ENCODE results near the gene KIF25.

KIF25 gene

DNA sequence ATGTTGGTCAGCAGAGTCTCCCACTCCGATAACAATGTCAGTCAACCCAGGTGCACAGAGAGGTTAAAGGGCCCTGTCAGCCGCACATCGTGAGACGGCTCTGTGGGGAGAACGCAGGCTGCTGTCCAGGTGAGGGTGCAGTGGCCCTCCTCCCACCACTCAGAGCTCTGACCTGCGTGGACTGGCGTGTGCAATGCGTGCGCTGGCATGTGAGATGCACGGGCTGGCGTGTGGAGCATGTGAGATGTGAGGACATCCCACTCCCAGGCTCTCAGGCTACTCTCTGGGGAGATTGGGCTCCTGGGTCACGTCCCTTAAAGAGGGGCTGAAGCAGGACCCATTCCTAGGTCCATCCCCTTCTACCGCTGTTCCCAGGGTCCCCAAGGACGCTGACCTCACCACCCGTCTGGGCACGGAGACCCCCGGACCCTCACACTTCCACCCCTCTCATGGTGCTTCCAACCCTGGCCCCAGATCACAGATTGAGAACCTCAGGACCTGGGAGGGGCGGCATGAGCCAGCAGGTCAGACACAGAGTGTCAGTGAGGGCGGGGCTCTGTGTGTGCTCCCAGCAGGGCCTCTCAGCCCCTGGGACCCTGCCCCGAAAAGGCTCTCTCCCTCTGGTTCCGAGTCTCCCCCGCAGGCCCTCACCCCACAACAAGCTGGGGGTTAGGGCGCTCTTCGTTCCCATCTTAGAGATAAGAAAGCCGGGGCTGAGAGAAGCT is 90.1 kb downstream of the KIF25 start:
- no peak overlapping the region for H3K4ac ChIP-seq (ENCODE audit: low read depth, low read length)
- H2BK120ac ChIP-seq (ENCODE audit: low read depth, low read length), result no peak overlapping the region
- no CpG with 5 or more reads among the region's 25 CpGs for WGBS (ENCODE audit: extremely low coverage, insufficient coverage, low lambda C conversion rate)
- H3K36me3 ChIP-seq (ENCODE audit: control insufficient read depth, insufficient read depth, low read length), result no peaks in the 10 kb centered on the region
- no peak overlapping the region for H4K5ac ChIP-seq (ENCODE audit: low read length)
- H3K79me2 ChIP-seq (ENCODE audit: control insufficient read depth, insufficient read depth, low read length), result no peaks in the 10 kb centered on the region
- DNase-seq, result no peak
- peak overlapping the region; percentile 15 for H3K18ac ChIP-seq (ENCODE audit: low read length)
- H3K27ac ChIP-seq (ENCODE audit: low read depth, low read length), result no peak overlapping the region
- no peak overlapping the region for H2AK5ac ChIP-seq (ENCODE audit: low read length)
- H3K9ac ChIP-seq (ENCODE audit: low read length), result no peak overlapping the region
- H3K56ac ChIP-seq (ENCODE audit: low read length), result peak overlapping the region; percentile 49
- no peak overlapping the region for H3K4me2 ChIP-seq (ENCODE audit: low read length)
- H3K27me3 ChIP-seq (ENCODE audit: insufficient read depth, low read length, poor library complexity), result no peaks in the 10 kb centered on the region
- no peak overlapping the region for H3K23ac ChIP-seq (ENCODE audit: low read length)
- H2BK15ac ChIP-seq (replicated peaks; ENCODE audit: low read depth), result no peak overlapping the region
- H3K4me3 ChIP-seq (ENCODE audit: low read length), result no peak overlapping the region
- H3K4me1 ChIP-seq (ENCODE audit: control insufficient read depth, low read depth, low read length), result no peaks in the 10 kb centered on the region
- H2BK5ac ChIP-seq (ENCODE audit: low read length), result no peak overlapping the region
- no peaks in the 10 kb centered on the region for H3K79me1 ChIP-seq (ENCODE audit: low read length)
- H4K8ac ChIP-seq (ENCODE audit: low read depth, low read length), result no peak overlapping the region

DNA sequence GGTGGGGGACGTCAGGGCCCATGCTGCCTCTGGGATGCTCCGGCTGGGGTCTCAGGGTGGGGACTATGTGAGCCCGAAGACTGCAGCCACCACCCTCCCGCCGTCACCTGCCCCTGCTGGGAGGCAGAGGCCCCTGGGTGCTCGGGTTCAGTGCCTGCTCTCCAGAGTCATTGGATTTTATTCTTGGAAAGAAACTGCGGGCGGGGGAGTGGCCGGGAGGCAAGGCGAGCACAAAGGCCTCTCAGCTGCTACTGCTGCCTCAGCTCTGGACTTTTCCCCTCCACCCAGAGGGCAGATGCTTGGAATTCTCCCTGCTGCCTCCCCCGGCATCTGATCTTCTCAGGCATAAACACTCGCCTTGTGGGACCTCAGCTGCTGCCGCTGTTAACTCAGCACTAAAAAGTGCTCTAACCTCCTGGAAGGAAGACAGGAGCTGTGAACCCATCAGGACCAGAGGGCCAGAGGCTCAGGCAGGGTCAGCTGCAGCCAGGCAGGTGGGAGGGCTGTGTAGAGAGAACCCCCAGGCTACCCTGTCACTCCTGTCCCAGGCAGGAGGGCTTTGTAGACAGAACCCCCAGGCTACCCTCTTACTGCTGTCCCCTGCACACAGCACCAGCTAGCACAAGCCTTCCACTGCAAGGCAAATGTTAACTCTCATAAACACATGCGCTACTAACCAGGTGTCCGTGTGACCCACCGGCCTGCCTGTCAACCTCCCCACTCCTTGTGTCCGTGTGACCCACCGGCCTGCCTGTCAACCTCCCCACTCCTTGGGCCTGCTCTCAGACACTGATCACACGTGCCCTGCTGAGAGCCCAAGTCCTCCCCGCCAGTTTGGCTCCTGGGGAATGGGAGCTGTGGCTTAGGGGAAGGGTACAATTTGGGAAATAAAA is 90.9 kb downstream of the KIF25 start:
- no CpG with 5 or more reads among the region's 20 CpGs for WGBS (ENCODE audit: extremely low coverage, insufficient coverage, low lambda C conversion rate)
- no peaks in the 10 kb centered on the region for H3K79me2 ChIP-seq (ENCODE audit: control insufficient read depth, insufficient read depth, low read length)
- no peak overlapping the region for H3K23ac ChIP-seq (ENCODE audit: low read length)
- H2BK5ac ChIP-seq (ENCODE audit: low read length), result no peak overlapping the region
- H3K27ac ChIP-seq (ENCODE audit: low read depth, low read length), result peak overlapping the region; percentile 6
- H3K56ac ChIP-seq (ENCODE audit: low read length), result peak overlapping the region; percentile 49
- peak; percentile 91 for DNase-seq
- H4K8ac ChIP-seq (ENCODE audit: low read depth, low read length), result no peak overlapping the region
- no peak overlapping the region for H2AK5ac ChIP-seq (ENCODE audit: low read length)
- no peaks in the 10 kb centered on the region for H3K27me3 ChIP-seq (ENCODE audit: insufficient read depth, low read length, poor library complexity)
- H3K4me2 ChIP-seq (ENCODE audit: low read length), result no peak overlapping the region
- H3K9ac ChIP-seq (ENCODE audit: low read length), result no peak overlapping the region
- H3K4me3 ChIP-seq (ENCODE audit: low read length), result no peak overlapping the region
- H3K4me1 ChIP-seq (ENCODE audit: control insufficient read depth, low read depth, low read length), result no peaks in the 10 kb centered on the region
- no peak overlapping the region for H3K4ac ChIP-seq (ENCODE audit: low read depth, low read length)
- peak overlapping the region; percentile 15 for H3K18ac ChIP-seq (ENCODE audit: low read length)
- no peak overlapping the region for H4K5ac ChIP-seq (ENCODE audit: low read length)
- H3K79me1 ChIP-seq (ENCODE audit: low read length), result no peaks in the 10 kb centered on the region
- H2BK120ac ChIP-seq (ENCODE audit: low read depth, low read length), result no peak overlapping the region
- no peaks in the 10 kb centered on the region for H3K36me3 ChIP-seq (ENCODE audit: control insufficient read depth, insufficient read depth, low read length)
- no peak overlapping the region for H2BK15ac ChIP-seq (replicated peaks; ENCODE audit: low read depth)

- no peak overlapping the region for H3K23ac ChIP-seq (ENCODE audit: low read length)
- no peaks in the 10 kb centered on the region for H3K79me2 ChIP-seq (ENCODE audit: control insufficient read depth, insufficient read depth, low read length)
- no peak overlapping the region for H3K4me2 ChIP-seq (ENCODE audit: low read length)
- no peak overlapping the region for H2BK15ac ChIP-seq (replicated peaks; ENCODE audit: low read depth)
- DNase-seq, result no peak
- no CpG with 5 or more reads among the region's 34 CpGs for WGBS (ENCODE audit: extremely low coverage, insufficient coverage, low lambda C conversion rate)
- H3K36me3 ChIP-seq (ENCODE audit: control insufficient read depth, insufficient read depth, low read length), result no peaks in the 10 kb centered on the region
- H3K27me3 ChIP-seq (ENCODE audit: insufficient read depth, low read length, poor library complexity), result no peaks in the 10 kb centered on the region
- H3K18ac ChIP-seq (ENCODE audit: low read length), result no peak overlapping the region
- no peak overlapping the region for H3K9ac ChIP-seq (ENCODE audit: low read length)
- no peak overlapping the region for H3K27ac ChIP-seq (ENCODE audit: low read depth, low read length)
- no peak overlapping the region for H2BK120ac ChIP-seq (ENCODE audit: low read depth, low read length)
- no peak overlapping the region for H3K56ac ChIP-seq (ENCODE audit: low read length)
- H3K4me3 ChIP-seq (ENCODE audit: low read length), result no peak overlapping the region
- no peaks in the 10 kb centered on the region for H3K79me1 ChIP-seq (ENCODE audit: low read length)
- H3K4me1 ChIP-seq (ENCODE audit: control insufficient read depth, low read depth, low read length), result no peaks in the 10 kb centered on the region
- no peak overlapping the region for H2AK5ac ChIP-seq (ENCODE audit: low read length)
- no peak overlapping the region for H4K5ac ChIP-seq (ENCODE audit: low read length)
- no peak overlapping the region for H3K4ac ChIP-seq (ENCODE audit: low read depth, low read length)
- no peak overlapping the region for H4K8ac ChIP-seq (ENCODE audit: low read depth, low read length)
- no peak overlapping the region for H2BK5ac ChIP-seq (ENCODE audit: low read length)
These were observed 92.0 kb downstream of the KIF25 start for GRCh38 chr6:168089186-168090063.

- H3K56ac ChIP-seq (ENCODE audit: low read length), result no peak overlapping the region
- no peak overlapping the region for H3K4me3 ChIP-seq (ENCODE audit: low read length)
- no peaks in the 10 kb centered on the region for H3K79me2 ChIP-seq (ENCODE audit: control insufficient read depth, insufficient read depth, low read length)
- DNase-seq, result no peak
- no peaks in the 10 kb centered on the region for H3K79me1 ChIP-seq (ENCODE audit: low read length)
- no peak overlapping the region for H3K4me2 ChIP-seq (ENCODE audit: low read length)
- H3K27ac ChIP-seq (ENCODE audit: low read depth, low read length), result no peak overlapping the region
- H2BK5ac ChIP-seq (ENCODE audit: low read length), result no peak overlapping the region
- no peaks in the 10 kb centered on the region for H3K36me3 ChIP-seq (ENCODE audit: control insufficient read depth, insufficient read depth, low read length)
- no peak overlapping the region for H3K4ac ChIP-seq (ENCODE audit: low read depth, low read length)
- no peak overlapping the region for H3K9ac ChIP-seq (ENCODE audit: low read length)
- H3K23ac ChIP-seq (ENCODE audit: low read length), result no peak overlapping the region
- WGBS (ENCODE audit: extremely low coverage, insufficient coverage, low lambda C conversion rate), result no CpG with 5 or more reads among the region's 16 CpGs
- no peaks in the 10 kb centered on the region for H3K4me1 ChIP-seq (ENCODE audit: control insufficient read depth, low read depth, low read length)
- H3K18ac ChIP-seq (ENCODE audit: low read length), result no peak overlapping the region
- H2BK15ac ChIP-seq (replicated peaks; ENCODE audit: low read depth), result no peak overlapping the region
- no peak overlapping the region for H2AK5ac ChIP-seq (ENCODE audit: low read length)
- no peak overlapping the region for H4K8ac ChIP-seq (ENCODE audit: low read depth, low read length)
- no peak overlapping the region for H4K5ac ChIP-seq (ENCODE audit: low read length)
- H3K27me3 ChIP-seq (ENCODE audit: insufficient read depth, low read length, poor library complexity), result no peaks in the 10 kb centered on the region
- H2BK120ac ChIP-seq (ENCODE audit: low read depth, low read length), result no peak overlapping the region
These were observed 92.7 kb downstream of the KIF25 start for GRCh38 chr6:168090064-168090690.

DNA sequence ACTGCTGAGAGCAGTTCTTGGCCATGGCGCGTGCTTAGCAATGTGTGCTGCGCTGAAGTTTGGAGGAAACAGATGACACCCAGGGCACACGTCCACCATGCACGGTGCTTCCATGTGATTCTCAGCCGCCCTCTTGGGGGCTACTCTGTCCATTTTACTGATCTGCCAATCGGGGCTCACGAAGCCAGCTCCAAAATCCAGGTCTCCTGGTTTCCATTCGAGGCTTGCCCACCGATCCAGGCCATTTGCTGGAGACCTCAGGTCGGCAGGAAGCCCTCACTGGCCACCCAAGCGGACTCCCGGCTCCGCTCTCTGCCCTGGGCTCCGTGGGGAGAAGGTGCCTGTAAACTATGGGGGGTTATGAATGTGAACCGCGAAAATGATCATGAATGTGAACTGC is 93.2 kb downstream of the KIF25 start:
- no peaks in the 10 kb centered on the region for H3K79me1 ChIP-seq (ENCODE audit: low read length)
- no peak overlapping the region for H3K9ac ChIP-seq (ENCODE audit: low read length)
- no peak overlapping the region for H3K4me3 ChIP-seq (ENCODE audit: low read length)
- H2BK15ac ChIP-seq (replicated peaks; ENCODE audit: low read depth), result no peak overlapping the region
- WGBS (ENCODE audit: extremely low coverage, insufficient coverage, low lambda C conversion rate), result no CpG with 5 or more reads among the region's 17 CpGs
- H2AK5ac ChIP-seq (ENCODE audit: low read length), result no peak overlapping the region
- no peak overlapping the region for H2BK120ac ChIP-seq (ENCODE audit: low read depth, low read length)
- no peak for DNase-seq
- H3K27me3 ChIP-seq (ENCODE audit: insufficient read depth, low read length, poor library complexity), result no peaks in the 10 kb centered on the region
- no peaks in the 10 kb centered on the region for H3K36me3 ChIP-seq (ENCODE audit: control insufficient read depth, insufficient read depth, low read length)
- no peak overlapping the region for H2BK5ac ChIP-seq (ENCODE audit: low read length)
- H3K79me2 ChIP-seq (ENCODE audit: control insufficient read depth, insufficient read depth, low read length), result no peaks in the 10 kb centered on the region
- no peak overlapping the region for H3K23ac ChIP-seq (ENCODE audit: low read length)
- H3K4me1 ChIP-seq (ENCODE audit: control insufficient read depth, low read depth, low read length), result no peaks in the 10 kb centered on the region
- no peak overlapping the region for H3K18ac ChIP-seq (ENCODE audit: low read length)
- no peak overlapping the region for H3K56ac ChIP-seq (ENCODE audit: low read length)
- H4K5ac ChIP-seq (ENCODE audit: low read length), result no peak overlapping the region
- H3K4ac ChIP-seq (ENCODE audit: low read depth, low read length), result no peak overlapping the region
- no peak overlapping the region for H4K8ac ChIP-seq (ENCODE audit: low read depth, low read length)
- H3K4me2 ChIP-seq (ENCODE audit: low read length), result no peak overlapping the region
- no peak overlapping the region for H3K27ac ChIP-seq (ENCODE audit: low read depth, low read length)

All from mesendoderm (in vitro differentiated cells).